AG20443 (cell line): ENCODE data around the gene GCH1.
A peak's percentile ranks its signal among the peaks of the same experiment; 100 is the strongest.
"Not testable (repeated sequence)": the region's sequence is repeated elsewhere in the genome, so short reads cannot be mapped to it uniquely, and the experiment has no call there.

Experiments used
- DNase-seq: peaks from one replicate; pipeline ENCODE4 v3.0.0; 2012; ENCODE audit warnings: low spot score, mixed read lengths

Gene GCH1, protein sequence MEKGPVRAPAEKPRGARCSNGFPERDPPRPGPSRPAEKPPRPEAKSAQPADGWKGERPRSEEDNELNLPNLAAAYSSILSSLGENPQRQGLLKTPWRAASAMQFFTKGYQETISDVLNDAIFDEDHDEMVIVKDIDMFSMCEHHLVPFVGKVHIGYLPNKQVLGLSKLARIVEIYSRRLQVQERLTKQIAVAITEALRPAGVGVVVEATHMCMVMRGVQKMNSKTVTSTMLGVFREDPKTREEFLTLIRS

DNA sequence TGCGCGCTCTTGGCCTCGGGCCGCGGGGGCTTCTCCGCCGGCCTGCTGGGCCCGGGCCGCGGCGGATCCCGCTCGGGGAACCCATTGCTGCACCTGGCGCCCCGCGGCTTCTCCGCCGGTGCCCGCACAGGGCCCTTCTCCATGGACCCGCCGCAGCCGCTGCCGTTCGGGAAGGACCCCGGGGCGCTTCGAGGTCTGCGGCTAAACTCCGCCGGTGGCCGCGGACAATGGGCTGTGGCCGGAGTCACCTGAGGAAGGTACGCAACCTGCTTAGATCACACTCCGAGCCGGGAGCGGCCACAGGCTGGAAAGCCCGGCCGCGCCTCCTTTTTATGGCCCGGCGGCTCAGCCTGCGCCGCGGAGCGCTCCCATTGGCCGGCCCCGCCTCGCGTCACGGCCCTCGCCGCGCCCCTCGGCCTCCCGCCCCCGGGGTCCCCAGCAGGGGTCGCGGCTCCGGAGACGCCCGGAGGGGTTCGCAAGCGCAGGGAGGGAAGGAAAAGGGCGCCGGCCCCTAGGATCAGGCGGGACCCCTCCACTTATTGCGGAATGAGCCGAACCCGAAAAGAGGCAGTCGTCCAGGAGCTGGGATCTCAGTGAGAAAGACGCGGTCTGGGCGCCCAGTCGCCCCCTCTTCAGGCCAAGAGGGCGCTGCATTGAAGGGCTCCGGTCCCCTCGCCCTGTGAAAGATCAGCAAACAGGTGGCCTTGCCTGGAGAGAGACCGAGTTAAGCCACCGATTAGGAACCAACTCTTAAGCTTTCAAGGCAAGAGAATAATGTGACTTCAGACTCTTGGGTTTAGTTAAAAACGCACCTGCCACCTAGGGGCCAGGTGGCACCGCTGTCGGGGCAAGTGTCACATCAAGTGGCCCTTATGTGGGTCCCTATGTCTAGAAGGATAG, at the start of gene GCH1:
Gene GCH1, minus strand, starts transcription at position 306 of the 900 bp plus-strand sequence. Its CDS starts 163 bp downstream, at position 143.
- DNase-seq, result peak; percentile 91

DNA sequence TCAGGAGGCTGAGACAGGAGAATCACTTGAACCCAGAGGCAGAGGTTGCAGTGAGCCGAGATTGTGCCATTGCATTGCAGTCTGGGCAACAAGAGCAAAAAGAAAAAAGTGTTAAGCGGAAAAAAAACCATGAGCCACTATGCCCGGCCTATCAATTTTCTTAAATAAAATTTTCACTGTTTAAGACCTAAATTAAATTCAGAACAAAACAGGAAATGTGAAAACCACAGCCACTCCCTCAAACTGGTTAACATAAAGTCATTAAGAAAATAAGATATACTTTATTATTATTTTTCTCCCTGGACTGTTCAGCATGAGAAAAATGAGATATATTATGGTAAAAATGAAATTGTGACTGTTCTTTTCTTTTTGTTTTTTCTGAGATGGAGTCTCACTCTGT, 44.6 kb upstream of the GCH1 start:
- no peak for DNase-seq

DNA sequence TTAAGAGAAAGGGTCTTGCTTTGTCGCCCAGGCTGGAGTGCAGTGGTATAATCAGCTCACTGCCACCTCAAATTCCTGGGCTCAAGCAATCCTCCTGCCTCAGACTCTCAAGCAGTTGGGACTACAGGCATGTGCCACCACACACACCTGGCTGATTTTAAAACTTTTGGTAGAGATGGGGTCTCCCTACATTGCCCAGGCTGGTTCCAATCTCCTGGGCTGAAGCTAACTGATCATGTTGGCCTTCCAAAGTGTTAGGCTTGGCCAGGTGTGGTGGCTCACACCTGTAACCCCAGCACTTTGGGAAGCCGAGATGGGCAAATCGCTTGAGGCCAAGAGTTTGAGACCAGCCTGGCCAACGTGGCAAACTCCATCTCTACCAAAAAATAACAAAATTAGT, 43.9 kb upstream of the GCH1 start:
- DNase-seq, result no peak

DNA sequence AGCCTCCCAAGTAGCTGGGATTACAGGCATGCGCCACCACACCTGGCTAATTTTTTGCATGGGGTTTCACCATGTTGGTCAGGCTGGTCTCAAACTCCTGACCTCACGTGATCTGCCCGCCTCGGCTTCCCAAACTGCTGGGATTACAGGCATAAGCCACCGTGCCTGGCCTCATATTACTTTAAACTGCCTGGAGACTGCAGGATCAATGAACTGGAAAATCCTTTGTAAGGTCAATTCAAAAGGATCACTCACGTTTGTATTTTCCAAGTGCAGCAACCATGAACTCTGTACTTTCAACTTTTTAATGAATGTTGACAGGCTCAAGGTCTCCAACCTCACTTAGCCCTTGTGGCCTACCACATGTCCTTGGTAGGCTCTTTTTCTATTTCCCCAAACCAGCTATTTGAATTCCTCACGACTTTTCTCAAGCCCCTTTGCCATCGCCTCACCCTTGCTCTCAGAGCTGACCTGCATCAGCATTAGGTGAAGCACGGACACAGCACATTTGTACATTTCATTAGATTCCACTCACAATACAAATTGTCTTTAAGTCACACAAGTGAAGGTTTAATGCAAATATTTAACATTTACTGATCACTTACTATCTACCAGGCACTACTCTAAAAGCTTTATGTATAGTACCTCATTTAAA, 42.2 kb upstream of the GCH1 start:
- DNase-seq, result no peak

DNA sequence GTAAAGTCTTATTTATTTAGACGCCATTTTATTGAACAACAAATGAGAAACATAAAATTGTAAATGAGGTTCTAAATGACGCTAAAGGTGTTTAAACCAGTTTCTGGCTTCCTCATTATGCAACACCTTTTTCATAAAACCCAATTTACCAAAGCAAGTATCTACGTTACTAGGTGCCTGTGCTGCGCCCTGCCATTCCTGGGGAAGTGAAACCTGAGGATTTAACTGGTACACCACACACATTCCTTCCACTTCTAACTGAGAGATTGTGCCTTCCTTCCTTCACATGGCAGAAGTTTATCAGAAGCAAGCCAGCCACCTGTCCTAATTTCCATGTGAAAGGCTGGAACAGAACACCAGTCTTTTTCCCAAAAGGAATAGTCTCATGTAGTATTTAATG, 40.3 kb upstream of the GCH1 start:
- DNase-seq, result no peak

DNA sequence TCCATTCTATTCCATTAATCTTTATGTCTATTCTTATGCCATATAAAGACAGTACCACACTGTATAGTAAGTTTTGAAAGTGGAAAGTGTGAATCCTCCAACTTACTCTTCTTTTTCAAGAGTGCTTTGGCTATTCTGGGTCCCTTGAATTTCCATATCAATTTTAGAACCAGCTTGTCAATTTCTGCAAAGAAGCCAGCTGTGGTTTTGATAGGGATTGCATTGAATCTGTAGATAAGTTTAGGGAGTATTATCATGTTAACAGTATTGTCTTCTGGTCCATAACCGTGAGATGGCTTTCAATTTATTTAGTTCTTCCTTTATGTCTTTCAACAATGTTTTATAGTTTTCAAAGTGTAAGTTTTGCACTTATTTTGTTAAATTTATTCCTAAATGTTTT, 34.2 kb upstream of the GCH1 start:
- no peak for DNase-seq

DNA sequence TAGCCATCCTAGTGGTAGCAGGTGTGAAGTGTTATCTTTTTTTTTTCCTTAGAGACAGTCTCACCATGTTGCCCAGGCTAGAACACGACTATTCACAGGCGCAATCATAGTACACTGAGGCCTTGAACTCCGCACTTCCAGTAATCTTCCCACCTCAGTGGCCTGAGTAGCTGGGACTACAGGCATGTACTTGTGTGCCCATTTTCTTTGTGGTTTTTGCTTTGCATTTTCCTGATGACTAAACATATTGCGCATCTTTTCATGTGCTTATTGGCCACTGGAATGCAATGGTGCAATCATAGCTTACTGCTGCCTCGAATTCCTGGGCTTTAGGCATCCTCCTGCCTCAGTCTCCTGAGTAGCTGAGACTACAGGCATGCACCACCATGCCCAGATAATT, 33.3 kb upstream of the GCH1 start:
- no peak for DNase-seq

DNA sequence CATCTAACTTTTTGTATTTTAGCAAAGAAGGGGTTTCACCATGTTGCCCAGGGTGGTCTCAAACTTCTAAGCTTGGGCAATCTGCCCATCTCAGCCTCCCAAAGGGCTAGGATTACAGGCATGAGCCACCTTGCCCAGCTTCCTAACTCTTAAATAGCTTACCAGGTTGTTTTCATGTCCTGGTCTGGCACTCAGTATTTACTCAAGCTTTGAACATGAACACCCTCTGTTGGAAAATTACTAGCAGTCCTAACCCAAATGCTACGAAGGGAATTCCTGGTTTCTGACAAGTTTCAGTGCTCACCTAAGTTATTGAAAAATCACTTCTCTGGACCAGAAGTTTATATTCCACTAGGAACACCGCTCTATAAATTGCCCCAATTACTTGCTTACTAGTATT, 32.5 kb upstream of the GCH1 start:
- DNase-seq, result no peak

DNA sequence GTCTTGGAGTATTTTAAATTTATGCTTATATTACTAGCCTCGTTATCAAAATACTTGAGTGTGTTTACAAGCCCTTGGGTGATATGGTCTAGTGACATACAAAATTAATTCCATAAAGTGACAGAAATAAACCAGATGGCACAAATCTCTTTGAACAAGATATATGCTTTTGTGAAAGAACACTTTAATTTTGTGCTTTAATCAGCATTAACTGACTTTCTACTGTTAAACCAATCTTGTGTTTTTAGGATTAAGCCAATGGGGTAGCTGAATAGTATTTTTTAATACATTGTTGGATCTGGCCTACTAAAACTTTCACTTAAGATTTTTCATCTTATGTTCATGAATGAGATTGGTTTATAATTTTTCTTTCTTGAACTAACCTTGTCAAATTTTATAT, 30.4 kb upstream of the GCH1 start:
- no peak for DNase-seq

DNA sequence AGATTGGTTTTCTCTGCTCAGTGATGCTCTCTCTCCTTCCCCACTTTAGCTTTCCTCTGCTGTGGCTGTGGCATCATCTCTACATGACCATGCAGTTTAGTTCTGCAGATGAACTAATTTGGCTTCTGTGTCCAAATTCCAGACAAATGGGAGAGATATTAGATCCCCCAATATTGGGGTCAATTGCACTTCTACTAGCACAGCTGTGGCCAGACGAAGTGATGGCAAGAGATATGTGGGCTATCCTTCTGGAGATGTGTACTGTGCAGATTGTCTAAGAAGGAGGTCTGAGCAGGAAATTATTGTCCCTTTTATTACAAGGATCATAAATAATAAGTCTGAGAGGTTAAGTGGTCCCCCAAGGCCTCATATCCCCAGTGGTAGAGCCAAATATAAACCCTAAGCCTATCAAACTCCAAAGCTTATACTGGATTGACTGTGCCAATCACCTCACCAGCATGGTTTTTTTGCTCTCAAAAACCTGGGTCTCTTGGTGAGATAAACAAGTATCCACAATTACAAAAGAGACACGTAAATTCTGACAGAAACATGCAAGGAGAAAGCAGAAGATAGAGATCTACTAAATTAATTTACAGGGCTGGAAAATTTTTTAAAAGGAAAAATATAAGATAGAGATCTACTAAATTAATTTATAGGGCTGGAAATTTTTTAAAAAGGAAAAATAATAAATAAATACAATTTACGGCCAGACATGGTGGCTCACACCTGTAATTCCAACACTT, 29.1 kb upstream of the GCH1 start:
- DNase-seq, result no peak

DNA sequence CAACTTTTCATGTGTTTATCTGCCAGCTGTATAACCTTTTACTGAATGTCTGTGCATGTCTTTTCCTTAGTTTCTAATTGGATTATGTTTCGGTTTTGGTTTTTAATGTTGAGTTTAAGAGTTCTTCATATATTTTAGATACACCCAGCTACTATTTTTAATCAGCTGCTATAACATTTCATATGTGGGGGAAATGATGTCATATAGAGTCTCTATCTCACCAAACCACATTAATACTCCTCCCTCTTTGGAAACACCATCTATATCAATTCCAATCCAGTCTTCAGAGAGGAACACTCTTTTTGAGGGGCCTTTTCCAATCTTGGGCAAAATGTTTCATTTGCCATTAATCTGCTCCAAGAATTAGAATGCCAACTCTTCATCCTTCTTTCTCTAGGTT, 28.5 kb upstream of the GCH1 start:
- DNase-seq, result no peak

DNA sequence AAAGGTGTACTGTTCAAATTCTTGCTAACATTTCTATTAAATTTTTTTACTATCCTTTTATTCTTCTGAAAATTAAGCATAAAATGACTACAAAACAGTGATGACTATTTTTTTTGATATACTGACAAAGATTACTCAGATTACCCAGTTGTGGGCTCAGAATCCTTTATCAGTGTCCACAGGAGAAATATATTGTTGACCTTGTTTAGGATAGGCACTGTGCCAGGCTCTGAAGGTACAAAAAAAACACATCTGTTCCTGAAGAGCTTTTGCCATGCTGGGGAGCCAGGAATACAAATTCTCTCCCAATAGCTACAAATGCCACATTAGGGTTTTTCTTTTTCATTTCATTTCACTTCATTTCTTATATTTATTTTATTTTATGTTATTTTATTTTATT, 26.9 kb upstream of the GCH1 start:
- DNase-seq, result no peak

DNA sequence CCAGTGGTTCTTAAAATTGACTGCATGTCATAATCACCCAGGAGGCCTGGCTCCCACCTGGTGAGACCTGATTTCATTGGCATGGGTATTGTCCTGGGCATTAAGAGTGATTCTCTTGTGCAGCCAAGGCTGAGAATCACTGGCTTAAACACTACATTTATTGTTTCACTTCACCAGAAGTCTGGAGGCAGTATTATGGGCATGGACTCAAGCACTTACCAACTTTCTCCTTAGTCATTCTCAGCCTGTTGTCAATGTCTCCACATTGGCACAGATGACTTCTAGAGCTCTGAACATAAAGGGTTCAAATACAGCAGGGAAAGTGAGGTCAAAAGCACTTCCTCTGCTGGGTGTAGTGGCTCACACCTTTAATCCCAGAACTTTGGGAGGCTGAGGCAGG, 25.6 kb upstream of the GCH1 start:
- DNase-seq, result no peak

DNA sequence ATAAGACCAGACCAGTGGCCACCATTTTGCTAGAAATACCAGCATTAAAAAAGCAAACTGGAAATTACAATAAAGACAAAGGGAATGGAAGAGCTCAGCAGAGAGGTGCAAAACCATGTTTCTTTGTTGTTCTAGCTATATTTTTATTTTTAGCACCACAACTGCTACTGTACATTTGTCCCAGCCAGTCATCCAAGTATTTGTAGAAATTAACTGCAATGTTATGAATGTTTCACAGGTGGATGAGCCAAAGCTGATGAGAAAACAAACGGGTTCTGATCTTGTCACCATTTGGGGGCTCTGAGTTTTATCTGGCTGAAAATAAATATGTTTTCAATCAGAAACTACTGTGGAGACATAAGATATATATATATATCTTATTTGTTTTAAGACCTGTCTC, 24.9 kb upstream of the GCH1 start:
- DNase-seq, result no peak

DNA sequence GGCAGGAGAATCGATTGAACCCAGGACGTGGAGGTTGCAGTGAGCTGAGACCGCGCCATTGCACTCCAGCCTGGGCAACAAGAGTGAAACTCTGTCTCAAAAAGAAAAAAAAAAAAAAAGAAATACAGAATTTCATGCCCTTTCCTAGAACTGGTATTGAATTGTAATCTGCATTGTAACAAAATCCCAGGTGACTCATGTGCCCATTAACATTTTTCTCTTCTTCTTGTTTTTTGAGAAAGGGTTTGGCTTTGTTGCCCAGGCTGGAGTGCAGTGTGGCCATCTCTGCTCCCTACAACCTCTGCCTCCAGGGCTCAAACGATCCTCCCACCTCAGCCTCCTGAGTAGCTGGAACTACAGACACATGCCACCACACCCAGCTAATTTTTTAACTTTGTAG, 23.9 kb upstream of the GCH1 start:
- DNase-seq, result not testable (repeated sequence)

DNA sequence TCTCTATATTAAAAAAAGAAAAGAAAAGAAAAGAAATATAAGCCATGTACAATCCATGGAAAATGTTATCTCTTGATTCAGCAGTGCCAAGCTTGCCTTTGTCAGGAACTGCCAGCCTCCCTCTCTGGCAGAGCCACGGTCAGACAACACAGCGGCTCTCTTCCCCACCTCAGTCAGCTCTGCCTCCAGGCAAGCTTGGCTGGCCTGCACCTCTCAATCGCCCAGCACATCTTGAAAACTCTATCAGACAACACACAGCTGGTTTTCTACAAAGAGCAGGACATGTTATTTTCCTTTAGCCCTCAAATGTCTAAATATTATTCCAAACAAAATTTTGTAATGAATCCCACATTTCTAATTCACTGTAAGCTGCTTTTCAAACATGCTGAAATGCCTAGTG, 20.0 kb upstream of the GCH1 start:
- no peak for DNase-seq

DNA sequence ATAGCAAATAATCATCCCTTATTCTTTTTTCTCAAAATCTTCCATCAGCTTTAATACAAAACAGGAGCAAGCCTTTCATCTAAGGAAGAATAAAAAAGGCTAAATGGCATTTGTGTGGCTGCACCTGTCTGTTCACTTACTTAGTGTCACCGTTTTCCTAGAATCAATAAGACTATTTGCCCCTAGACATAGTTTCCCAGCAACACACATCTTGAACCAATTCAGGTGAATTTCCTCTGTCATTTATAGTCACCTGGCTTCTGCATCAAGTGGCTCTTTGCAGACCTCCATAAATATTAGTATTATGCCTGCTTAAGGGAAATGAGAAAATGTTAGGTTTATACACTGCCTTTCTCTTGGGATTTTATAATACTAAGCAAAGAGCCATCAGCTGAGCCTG, 17.4 kb upstream of the GCH1 start:
- DNase-seq, result no peak

DNA sequence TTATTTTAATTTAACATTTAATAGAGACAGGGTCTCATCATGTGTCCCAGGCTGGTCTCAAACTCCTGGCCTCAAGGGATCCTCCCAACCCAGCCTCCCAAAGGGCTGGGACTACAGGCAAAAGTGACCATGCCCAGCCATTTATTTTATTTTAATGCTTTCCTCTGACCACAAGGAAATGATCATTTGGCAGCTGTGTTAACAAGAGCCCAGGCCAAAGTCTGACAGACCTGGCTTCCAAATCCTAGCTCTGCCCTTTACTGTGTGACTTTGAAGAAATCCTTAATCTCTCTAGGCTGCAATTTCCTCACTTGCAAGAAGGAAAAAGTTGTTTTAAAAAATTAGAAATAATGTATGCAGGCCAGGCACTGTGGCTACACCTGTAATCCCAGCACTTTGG, 16.7 kb upstream of the GCH1 start:
- no peak for DNase-seq

DNA sequence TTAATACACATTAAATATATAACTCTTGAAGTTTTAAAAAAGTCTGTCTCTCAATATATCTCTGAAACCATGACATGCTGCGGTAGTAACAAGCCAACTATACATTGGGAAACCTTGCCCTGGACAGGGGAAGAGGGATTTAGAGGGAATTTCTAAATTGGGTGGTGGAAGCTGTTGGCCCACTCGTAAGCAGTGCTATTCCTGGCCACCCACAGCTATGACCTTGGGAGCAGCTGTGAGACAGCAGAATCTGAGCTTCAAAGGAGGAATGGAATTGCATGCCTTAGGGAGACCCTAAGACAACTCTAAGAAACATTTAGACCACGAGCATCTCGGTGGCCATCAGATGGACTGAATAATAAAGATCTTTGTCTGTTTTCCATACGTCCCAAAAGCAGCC, 15.8 kb upstream of the GCH1 start:
- DNase-seq, result no peak

DNA sequence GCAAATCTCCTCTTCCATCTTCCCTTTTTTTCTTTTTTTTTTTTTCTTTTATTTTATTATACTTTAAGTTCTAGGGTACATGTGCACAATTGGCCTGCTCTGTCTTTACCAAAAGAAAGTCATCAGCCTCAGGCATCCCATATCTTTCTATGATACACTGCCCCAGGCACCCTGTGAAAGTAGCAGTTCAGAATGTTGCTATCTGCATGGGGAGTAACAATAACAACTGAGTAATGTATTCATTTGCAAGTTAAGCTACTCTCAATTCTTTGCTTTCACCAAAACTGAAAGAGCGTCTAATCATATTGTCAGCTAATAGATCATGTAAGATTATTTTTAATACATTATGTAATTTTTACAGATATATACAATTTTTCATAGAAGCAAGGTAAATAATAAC, 13.5 kb upstream of the GCH1 start:
- DNase-seq, result no peak

DNA sequence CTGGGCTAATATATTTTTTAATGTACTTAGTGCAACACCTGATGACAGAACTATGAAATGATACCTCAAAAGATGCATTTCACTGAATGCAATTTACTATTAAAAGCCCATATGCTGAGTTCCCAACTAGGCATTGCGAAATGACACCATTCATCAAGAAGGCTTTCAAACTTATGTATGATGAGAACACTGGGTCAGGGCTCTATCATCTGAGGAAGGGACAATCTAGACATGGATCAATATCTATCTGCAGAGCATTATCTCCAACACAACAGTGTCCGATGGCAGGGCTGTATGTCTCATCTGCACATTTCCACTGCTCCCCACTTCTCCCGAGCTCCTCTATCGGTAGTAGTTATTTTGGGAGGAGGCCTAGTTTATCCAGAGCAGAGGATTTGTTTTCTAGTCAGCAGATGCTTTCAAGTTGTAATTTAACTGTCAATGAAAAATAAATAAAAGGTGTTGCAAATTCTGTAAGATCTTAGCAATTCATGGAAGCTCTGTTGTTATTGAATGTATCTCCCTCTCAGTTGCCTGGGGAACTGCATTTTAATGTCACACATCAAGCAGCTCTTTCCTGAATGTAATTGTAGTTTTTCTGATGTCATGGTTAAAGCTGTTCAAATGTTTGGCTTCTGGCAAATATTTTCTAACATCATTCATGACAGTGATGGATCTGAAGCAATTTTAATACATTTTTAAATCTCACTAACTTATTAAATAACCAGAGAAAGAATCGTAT, 7.4 kb upstream of the GCH1 start:
- DNase-seq, result no peak

DNA sequence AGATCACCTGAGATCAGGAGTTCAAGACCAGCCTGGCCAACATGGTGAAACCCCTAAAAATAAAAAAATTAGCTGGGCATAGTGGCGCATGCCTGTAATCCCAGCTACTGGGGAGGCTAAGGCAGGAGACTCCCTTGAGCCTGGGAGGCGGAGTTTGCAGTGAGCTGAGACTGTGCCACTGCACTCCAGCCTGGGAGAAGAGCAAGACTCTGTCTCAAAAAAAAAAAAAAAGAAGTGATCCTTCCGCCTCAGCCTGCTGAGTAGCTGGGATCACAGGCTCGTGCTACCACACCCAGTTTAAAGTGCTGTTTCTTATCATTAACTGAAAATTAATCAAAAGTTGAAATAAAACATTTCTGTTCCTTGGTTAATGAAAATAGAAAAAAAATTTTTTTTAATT, 6.3 kb upstream of the GCH1 start:
- DNase-seq, result not testable (repeated sequence)
